SK-N-SH (cell line): ENCODE measurements around the gene SPINK9. TPM values are rescaled to one million over a fixed set of nuclear protein-coding genes. Genes with fewer than 3 reads are reported as not detected.

ENCODE experiments used
- CTCF ChIA-PET: fragments of 300-600, 350-600 bp; formaldehyde crosslinking; extraction: SDS; loops from one replicate; lab custom pipeline; 2021; lab: Yijun Ruan, JAX
- POLR2A ChIA-PET: fragments of 350-600 bp; sonication (Branson Sonifier 250); formaldehyde crosslinking; extraction: SDS; loops from one replicate; lab custom pipeline; 2020; ENCODE audit warnings: antibody characterized with exemption, inconsistent platforms; lab: Yijun Ruan, JAX
- DNase-seq: peaks from one replicate; pipeline ENCODE4 v3.0.0; 2012
- H2AFZ ChIP-seq: fragments of 200-600 bp; sonication (generic); 2 replicates; pipeline ENCODE4 v1.8.1; 2016; ENCODE audit warnings: antibody characterized with exemption, mild to moderate bottlenecking, low read depth
- H3F3A ChIP-seq: fragments of 200-600 bp; sonication (generic); replicated peaks from 2 replicates; pipeline ENCODE3; 2016; ENCODE audit warnings: antibody characterized with exemption, mild to moderate bottlenecking; ENCODE audit not compliant: insufficient read depth
- H3K27ac ChIP-seq, 2 experiments: fragments of 200-500 bp in 1 of 2; fragments of 200-600 bp in 1 of 2; sonication (Bioruptor generic) in 1 of 2; sonication (generic), shearing (Covaris generic) in 1 of 2; 2 replicates each; pipeline versions ENCODE4 v1.5.1 to v1.6.1; 2014 to 2016; ENCODE audit warnings: low read depth in 2 of 2, inconsistent platforms in 1 of 2, low read length in 1 of 2, mild to moderate bottlenecking in 1 of 2, mixed read lengths in 1 of 2
- H3K27me3 ChIP-seq: fragments of 200-600 bp; sonication (generic), shearing (Covaris generic); 2 replicates; pipeline ENCODE4 v1.6.1; 2016; ENCODE audit warnings: mixed run types; ENCODE audit not compliant: insufficient read depth
- H3K36me3 ChIP-seq, 2 experiments: fragments of 200-500 bp in 1 of 2; fragments of 200-600 bp in 1 of 2; sonication (Bioruptor generic) in 1 of 2; sonication (generic) in 1 of 2; replicated peaks in 1 of 2; 2 replicates each; pipeline versions ENCODE3 to v1.5.1; 2014 to 2016; ENCODE audit warnings: low read length in 1 of 2, mild to moderate bottlenecking in 1 of 2; ENCODE audit not compliant: insufficient read depth in 2 of 2, control insufficient read depth in 1 of 2
- H3K4me1 ChIP-seq, 2 experiments: fragments of 200-500 bp in 1 of 2; fragments of 200-600 bp in 1 of 2; sonication (Bioruptor generic) in 1 of 2; sonication (generic), shearing (Covaris generic) in 1 of 2; 2 replicates each; pipeline versions ENCODE4 v1.5.1 to v1.6.1; 2014 to 2016; ENCODE audit warnings: low read depth in 1 of 2, low read length in 1 of 2, mixed run types in 1 of 2; ENCODE audit not compliant: insufficient read depth in 2 of 2, control insufficient read depth in 1 of 2
- H3K4me2 ChIP-seq: fragments of 200-600 bp; sonication (generic), shearing (Covaris generic); 2 replicates; pipeline ENCODE4 v1.6.1; 2017; ENCODE audit warnings: mixed run types
- H3K4me3 ChIP-seq, 2 experiments: fragments of 200-500 bp in 1 of 2; fragments of 200-600 bp in 1 of 2; sonication (Bioruptor generic) in 1 of 2; sonication (generic), shearing (Covaris generic) in 1 of 2; 2 replicates each; pipeline versions ENCODE4 v1.5.1 to v1.8.1; 2014 to 2016; ENCODE audit warnings: low read depth in 2 of 2, inconsistent platforms in 1 of 2, low read length in 1 of 2, mild to moderate bottlenecking in 1 of 2, mixed read lengths in 1 of 2, moderate library complexity in 1 of 2
- H3K79me2 ChIP-seq: fragments of 200-600 bp; sonication (generic); 2 replicates; pipeline ENCODE4 v1.8.1; 2017; ENCODE audit warnings: mild to moderate bottlenecking; ENCODE audit not compliant: insufficient read depth
- H3K9ac ChIP-seq: fragments of 200-600 bp; sonication (generic); 2 replicates; pipeline ENCODE4 v1.6.1; 2017; ENCODE audit warnings: mixed run types
- H3K9me2 ChIP-seq: fragments of 200-600 bp; sonication (generic); 2 replicates; pipeline ENCODE4 v1.6.1; 2017; ENCODE audit warnings: mixed run types
- H3K9me3 ChIP-seq: fragments of 200-600 bp; sonication (generic); 2 replicates; pipeline ENCODE4 v1.6.1; 2017; ENCODE audit warnings: mixed run types, mild to moderate bottlenecking, moderate library complexity
- H4K20me1 ChIP-seq: fragments of 200-600 bp; sonication (generic); 2 replicates; pipeline ENCODE4 v1.6.1; 2017; ENCODE audit warnings: mild to moderate bottlenecking, mixed run types; ENCODE audit not compliant: insufficient read depth
- EZH2phosphoT487 ChIP-seq: fragments of 200-600 bp; sonication (generic); IDR thresholded peaks from 2 replicates; pipeline ENCODE4 v1.6.1; 2017; ENCODE audit warnings: low read depth, mixed run types, mild to moderate bottlenecking, antibody characterized with exemption, moderate library complexity, borderline replicate concordance
- FOSL2 ChIP-seq: IDR thresholded peaks from 2 replicates; pipeline ENCODE4 v1.4.0; 2012; ENCODE audit warnings: low read depth, mild to moderate bottlenecking, moderate library complexity, borderline replicate concordance
- MAX ChIP-seq: IDR thresholded peaks from 2 replicates; pipeline ENCODE4 v1.4.0; 2012; ENCODE audit warnings: low read depth
- MEF2A ChIP-seq: IDR thresholded peaks from 2 replicates; pipeline ENCODE4 v1.4.0; 2012; ENCODE audit warnings: low read depth, borderline replicate concordance
- NFIC ChIP-seq: IDR thresholded peaks from 2 replicates; pipeline ENCODE4 v1.4.0; 2012; ENCODE audit warnings: borderline replicate concordance
- POLR2AphosphoS5 ChIP-seq: IDR thresholded peaks from 2 replicates; pipeline ENCODE4 v1.6.1; 2012; ENCODE audit warnings: low read depth, low read length
- RAD21 ChIP-seq: IDR thresholded peaks from 2 replicates; pipeline ENCODE4 v1.6.1; 2012; ENCODE audit warnings: mild to moderate bottlenecking, low read length
- RCOR1 ChIP-seq: fragments of 150-350 bp; IDR thresholded peaks from 2 replicates; pipeline ENCODE4 v1.6.1; 2017; ENCODE audit warnings: antibody characterized with exemption, low read length
- REST ChIP-seq: IDR thresholded peaks from 2 replicates; pipeline ENCODE4 v1.6.1; 2012; ENCODE audit warnings: mild to moderate bottlenecking, low read depth, low read length, moderate library complexity
- RXRA ChIP-seq: IDR thresholded peaks from 2 replicates; pipeline ENCODE4 v1.4.0; 2012; ENCODE audit warnings: low read depth, mild to moderate bottlenecking, borderline replicate concordance
- SIN3A ChIP-seq: IDR thresholded peaks from 2 replicates; pipeline ENCODE4 v1.6.1; 2012; ENCODE audit warnings: low read depth, mild to moderate bottlenecking, low read length, moderate library complexity, borderline replicate concordance
- TEAD4 ChIP-seq: IDR thresholded peaks from 2 replicates; pipeline ENCODE4 v1.4.0; 2012; ENCODE audit warnings: mild to moderate bottlenecking, borderline replicate concordance; ENCODE audit not compliant: insufficient read depth
- USF2 ChIP-seq: fragments of 150-350 bp; IDR thresholded peaks from 2 replicates; pipeline ENCODE4 v1.6.1; 2017; ENCODE audit warnings: antibody characterized with exemption, low read length, low read depth, borderline replicate concordance
- YY1 ChIP-seq: IDR thresholded peaks from 2 replicates; pipeline ENCODE4 v1.4.0; 2012; ENCODE audit warnings: low read depth, mild to moderate bottlenecking
- WGBS: methylation state at CpG from one replicate; pipeline ENCODE4 v1.1.6; 2017; ENCODE audit warnings: low lambda C conversion rate; 5-methylcytosine and 5-hydroxymethylcytosine counted together
- polyA plus RNA-seq, 3 experiments: library from polyadenylated mRNA; depleted of rRNA; stranded (reverse); fragments of >200 nt; gene quantifications; 2 replicates each; pipeline ENCODE4 v1.2.3, GENCODE V29; 2012

SPINK9 gene
- polyA plus RNA-seq, 1 of the 3 experiments (the other 2 are of a cell fraction) = not detected

- TF ChIP-seq REST (peak; percentile 28; the same call in 1 of the 2 replicates), FOSL2 (no peak; the same call in 1 of the 2 replicates), RAD21 (no peak), MAX (peak; percentile 83; the same call in 1 of the 2 replicates), YY1 (peak; percentile 99), RXRA (no peak), TEAD4 (peak; percentile 32; the same call in 1 of the 2 replicates), MEF2A (no peak), POLR2AphosphoS5 (peak; percentile 88), EZH2phosphoT487 (no peak)
These were observed 48.4 kb downstream of the SPINK9 start, which contains the start of gene FBXO38 (continued) for GRCh38 chr5:148383564-148384379.

- POLR2A ChIA-PET = interaction anchor here (0.8 kb wide), 1 partner anchor 17 kb away, joined by 3 read pairs; no protein-coding TSS in a partner anchor
- CTCF ChIA-PET = interaction anchor here (0.7 to 1.6 kb wide), 3 partner anchors 10 to 347 kb away, joined by 3 to 9 read pairs (median 3); no protein-coding TSS in a partner anchor
- 6% methylated on average over 6 of the region's 6 CpGs for WGBS
These were observed 49.0 kb downstream of the SPINK9 start for GRCh38 chr5:148384380-148384737.

More at GRCh38 chr5:148384380-148384737, 49.0 kb downstream of the SPINK9 start:
- DNase-seq = peak; percentile 14
- Histone ChIP-seq H4K20me1 (peaks cover 26% of the 10 kb centered on the region), H3K27me3 (no peaks in the 10 kb centered on the region), H3K9ac (peak overlapping the region; percentile 94), H3K9me2 (no peaks in the 10 kb centered on the region), H3K36me3 (peaks cover 9 to 17% of the 10 kb centered on the region in 2 experiments), H3K4me1 (peaks cover 8 to 19% of the 10 kb centered on the region in 2 experiments; a peak in 3 of 4 replicates), H3K4me3 (peak overlapping the region; percentile 87 to 95)
- TF ChIP-seq NFIC = no peak
- TF ChIP-seq RCOR1 = no peak
- 0 out of 2 replicates have a peak, but pooled peaks have one; percentile 29 for TF ChIP-seq SIN3A
- no peak for TF ChIP-seq USF2
- TF ChIP-seq, all 33 proteins: peak for 1
- H3F3A ChIP-seq = no peaks in the 10 kb centered on the region
- H3K27ac ChIP-seq = peak overlapping the region; percentile 82
- H2AFZ ChIP-seq = peak overlapping the region; percentile 49; the same call in 1 of the 2 replicates
- peaks cover 56% of the 10 kb centered on the region for H3K79me2 ChIP-seq
- H3K9me3 ChIP-seq = no peaks in the 10 kb centered on the region
- H3K4me2 ChIP-seq = peak overlapping the region; percentile 84
